Measurements from ENCODE around the gene SASH1.
"Not testable (repeated sequence)": the region's sequence is repeated elsewhere in the genome, so short reads cannot be mapped to it uniquely, and the experiment has no call there.

SASH1 gene

DNA sequence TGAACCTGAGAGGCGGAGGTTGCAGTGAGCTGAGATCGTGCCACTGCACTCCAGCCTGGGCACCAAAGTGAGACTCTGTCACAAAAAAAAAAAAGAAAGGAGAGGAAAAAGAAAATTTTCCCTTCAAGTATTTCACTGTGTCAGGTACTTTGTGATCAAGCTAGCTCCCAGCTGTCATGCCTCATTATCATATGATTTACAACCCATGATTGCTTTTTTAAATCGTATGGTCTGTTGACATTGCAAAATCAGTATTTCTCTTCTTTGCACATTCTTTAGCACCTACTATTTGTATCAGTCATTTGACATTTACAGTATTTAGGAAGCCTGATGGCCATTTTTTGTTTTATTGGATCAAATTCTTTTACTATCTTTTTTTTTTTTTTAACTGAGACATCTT, 22.4 kb downstream of the SASH1 start:
- DNase-seq (ENCODE audit: low read depth): no peak

DNA sequence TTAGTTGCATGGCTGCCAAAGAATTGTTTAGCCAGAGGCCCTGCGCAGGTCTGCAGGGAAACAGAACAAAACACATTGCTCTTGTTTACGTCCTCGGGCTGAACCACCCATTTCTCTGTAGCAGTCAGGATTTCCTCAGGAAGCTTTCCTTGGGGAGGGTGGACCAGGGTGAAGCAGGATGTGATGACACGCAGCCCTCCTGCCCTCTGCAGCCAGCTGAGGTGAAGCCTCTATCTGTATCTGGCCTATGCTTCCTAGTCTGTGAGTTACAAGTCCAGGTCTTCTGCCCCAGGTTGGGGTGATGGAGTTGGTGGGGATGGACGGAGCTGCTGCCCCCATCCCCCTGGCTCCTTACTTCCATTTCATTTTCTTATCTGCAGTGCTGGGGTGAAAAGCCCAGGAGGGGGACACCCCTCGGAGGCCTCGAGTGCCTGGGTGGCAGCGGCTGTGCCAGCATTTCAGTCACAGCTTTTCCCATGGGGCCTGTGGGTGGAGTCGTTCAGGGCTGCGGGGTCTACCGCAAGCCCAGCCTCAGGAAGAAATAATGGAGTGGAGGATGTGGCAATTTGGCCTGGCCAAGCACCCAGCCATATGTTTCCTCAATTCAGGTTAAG, 24.9 kb downstream of the SASH1 start:
- DNase-seq (ENCODE audit: low read depth): peak; percentile 76

DNA sequence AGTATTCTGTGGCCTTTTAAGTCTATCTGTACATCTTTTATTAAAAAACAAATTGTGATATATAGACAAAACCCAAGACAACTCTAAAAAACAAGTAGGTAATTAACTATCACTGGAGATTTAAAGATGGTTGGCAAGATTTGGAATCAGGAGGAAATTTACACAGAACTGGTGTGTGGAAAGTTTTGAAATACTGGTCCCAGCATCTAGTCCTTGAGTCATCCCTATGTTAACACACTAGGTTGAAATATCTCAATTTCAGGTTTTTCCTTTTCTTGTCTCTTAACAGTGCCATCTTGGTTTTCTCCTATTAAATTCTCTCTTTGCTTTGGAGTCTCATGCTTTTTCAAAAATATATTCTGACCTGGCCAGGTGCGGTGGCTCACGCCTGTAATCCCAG, 27.5 kb downstream of the SASH1 start:
- peak; percentile 26 for DNase-seq (ENCODE audit: low read depth)

DNA sequence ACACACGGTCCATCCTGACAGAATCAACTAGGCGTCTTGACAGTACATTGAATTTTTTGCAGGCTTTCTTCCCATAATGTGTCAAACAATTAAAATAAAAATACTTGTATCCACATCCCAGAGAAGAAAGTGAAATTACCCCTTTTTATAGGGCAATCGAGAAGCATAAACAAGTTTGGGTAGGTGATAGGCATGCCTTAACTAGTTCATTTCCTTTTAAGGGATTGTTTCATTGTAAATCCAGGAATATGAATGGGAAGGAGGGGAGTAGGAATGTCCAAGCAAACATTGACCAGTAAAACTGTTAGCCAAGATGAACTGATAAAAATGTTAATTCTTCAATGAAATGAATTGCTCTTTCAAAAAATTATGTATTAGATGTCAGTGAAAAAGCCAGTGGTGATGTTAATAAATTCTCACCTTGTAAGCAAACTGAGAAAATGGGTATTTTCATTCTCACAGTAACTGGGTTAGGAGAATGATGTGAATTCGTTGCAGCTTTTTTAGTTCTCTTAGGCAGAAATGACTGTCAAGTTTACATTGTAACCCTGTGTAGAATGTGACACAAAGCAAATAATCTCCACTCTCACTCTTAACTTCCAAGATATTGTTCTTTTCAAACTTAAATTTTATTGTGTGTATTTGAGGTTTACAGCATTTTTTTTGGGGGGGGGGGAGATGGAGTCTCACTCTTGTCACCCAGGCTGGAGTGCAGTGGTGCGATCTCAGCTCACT, 31.6 kb downstream of the SASH1 start:
- no peak for DNase-seq (ENCODE audit: low read depth)

DNA sequence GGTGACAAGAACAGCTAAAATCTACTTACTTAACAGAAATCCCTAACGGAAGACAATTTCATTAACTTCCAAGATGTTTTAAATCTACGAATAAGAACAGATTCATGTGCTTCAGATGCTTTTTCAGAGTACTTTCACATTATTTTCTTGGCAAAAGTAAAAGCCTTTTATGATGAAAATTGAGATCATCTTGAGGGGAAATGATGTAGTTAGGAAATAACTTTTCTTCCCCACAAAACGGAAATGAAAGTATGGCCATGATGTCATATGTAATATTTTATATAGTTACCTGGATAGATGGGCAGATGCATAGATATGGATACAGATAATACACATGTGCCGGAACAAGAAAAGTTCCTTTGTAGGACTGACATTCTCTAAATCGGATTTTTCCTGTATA, 32.8 kb downstream of the SASH1 start:
- DNase-seq (ENCODE audit: low read depth): no peak

DNA sequence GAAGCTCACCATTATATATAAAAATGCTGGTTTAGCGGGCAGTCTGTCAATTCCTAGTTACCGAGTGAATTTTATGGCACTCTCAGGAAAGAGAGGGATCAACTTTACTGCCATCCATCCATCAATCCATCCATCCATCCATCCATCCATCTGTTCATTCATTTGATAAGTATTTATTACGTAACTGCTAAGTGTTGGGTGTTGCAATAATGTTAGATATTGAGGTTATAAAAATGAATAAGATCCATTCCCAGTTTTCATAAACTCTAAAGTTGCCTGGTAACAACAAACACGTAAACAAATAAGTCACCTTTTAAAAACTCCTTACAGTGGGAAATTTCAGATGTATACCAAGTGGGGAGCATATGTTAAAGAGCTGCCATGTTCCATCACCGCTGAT, 36.8 kb downstream of the SASH1 start:
- DNase-seq (ENCODE audit: low read depth): peak; percentile 23

DNA sequence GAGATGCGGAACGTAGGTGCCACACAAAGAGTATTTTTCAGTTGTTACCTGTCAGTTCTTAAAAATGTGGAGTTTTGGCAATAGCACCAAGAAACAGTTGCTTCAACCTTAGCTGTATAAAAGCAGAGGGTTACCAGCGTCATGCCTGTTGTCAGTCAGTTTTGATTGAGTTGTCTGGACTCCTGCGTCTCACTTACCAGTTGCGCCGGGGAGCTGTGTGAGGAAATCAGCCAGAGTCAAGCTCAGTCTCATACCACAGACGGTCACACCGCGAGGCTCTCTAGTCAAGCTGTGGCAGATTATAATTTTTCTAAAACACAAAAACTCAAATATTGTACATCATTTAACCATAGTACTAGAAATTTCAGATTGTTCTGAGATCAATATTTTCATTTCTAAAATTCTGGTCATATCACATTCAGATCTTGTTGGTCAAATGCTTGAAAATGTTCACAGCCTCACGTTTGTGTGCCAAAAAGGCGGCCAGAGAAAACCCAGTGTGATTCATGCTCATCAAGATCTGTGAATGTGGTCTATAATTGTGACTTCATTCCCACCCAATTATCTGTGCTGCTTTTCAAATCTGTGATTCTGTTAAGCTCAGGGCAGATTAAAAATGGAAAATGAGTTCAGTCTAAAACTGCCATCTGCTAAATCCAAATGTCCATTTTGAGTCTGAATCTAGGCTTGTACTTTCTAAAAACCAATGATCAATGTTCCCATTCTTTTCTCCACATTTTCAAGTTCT, 37.5 kb downstream of the SASH1 start:
- no peak for DNase-seq (ENCODE audit: low read depth)

DNA sequence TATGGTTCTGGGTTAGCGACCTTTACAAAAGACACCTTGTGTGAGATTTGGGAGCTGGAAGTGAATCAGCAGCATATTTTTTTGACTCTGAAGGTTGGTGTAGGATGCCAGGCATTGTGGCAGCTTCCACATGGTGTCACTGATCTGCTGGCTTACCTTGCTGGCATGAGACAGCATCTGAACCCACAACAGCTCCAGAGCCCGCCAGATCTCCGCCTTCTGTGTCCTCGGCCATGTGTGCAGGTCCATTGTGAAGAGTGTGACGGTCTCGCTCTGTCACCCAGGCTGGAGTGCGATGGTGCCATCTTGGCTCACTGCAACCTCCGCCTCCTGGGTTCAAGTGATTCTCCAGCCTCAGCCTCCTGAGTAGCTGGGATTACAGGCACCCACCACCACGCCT, 39.4 kb downstream of the SASH1 start:
- not testable (repeated sequence) for DNase-seq (ENCODE audit: low read depth)

DNA sequence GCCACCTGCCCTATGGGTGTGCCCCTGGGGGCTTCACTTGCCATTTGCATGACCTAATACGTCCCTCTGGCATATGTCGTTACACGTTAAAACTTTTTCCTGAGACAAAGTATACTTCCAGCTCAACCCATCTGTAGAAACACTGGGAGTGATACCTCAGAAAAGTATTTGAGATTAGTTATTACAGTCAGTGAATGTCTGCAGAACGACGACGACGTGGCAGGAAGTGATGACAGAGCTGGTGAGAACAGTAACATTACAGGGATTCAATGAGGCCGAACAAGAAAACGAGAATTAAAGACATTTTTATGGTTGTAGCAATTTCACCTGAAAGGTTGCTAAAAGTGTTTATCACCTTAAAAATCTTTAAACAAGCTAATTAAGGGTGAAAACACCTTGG, 40.2 kb downstream of the SASH1 start:
- DNase-seq (ENCODE audit: low read depth): peak; percentile 31

DNA sequence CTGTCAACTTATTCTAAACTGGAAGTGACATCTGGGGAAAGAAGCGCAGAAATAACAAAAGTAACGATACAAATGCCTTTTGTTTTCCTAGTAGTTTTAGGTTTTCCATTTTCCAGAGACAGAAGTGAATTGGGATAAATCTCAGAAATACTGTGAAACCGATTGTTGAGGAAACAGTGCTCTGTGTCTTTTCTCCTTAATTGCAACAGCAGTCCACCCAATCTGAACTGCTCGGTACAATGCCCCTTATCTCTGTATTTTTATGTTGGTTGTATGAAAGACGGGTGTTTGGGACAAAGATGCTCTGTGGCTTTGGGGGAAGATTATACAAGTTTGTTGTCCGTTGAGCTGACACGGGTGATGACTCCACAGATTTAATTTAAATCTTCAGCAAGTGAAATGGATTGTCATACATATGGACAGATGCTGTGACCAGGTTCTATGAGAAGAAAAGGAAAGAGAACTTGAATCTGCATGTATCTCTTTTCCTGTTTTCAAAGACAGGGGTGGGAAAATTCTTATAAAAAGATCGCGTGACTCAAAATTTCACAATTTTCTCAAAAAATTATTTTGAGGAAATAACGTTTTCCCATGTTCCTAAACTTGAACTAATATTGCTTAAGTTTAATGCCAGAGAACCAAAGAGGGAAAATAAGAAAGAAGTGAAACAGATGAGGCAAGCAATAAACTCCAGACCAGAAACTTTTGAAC, 41.2 kb downstream of the SASH1 start:
- DNase-seq (ENCODE audit: low read depth): no peak

DNA sequence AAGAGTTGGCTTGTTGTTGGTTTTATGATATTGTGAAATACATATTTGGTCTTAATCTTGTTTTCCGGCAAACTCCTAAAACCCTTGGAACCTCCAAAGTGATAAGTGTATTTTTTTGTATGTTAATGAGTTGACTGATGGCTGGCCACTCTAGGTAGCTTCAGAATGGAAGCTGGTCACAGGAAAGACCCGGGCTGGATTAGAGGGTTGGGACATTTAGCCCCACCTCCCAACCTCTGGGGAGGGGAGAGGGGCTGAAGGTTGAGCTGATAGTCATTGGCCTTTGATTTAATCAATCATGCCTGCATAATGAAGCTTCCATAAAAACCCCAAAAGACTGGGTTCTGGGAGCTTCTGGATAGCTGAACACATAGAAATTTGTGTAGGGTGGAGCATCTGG, 42.7 kb downstream of the SASH1 start:
- DNase-seq (ENCODE audit: low read depth): no peak

DNA sequence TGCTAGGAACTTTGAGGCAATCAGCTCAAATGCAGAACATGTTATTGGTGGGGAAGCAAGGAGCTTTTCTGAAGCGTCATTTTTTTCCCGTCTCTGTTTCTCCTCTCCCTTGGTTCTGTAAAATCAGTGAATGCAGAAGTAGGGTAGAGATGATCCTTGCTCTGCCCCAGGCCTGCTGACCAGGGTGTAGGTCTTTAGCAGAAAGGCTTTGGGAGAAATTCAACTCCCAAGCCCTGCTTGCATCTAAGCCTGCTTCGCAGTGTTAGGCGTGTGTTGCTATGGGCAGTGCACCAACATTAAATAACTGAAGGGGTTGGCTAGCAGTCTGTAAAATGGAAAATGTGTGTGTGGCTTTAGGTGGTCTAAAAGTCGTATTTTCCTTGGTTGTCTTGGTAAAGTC, 45.9 kb downstream of the SASH1 start:
- DNase-seq (ENCODE audit: low read depth): no peak

DNA sequence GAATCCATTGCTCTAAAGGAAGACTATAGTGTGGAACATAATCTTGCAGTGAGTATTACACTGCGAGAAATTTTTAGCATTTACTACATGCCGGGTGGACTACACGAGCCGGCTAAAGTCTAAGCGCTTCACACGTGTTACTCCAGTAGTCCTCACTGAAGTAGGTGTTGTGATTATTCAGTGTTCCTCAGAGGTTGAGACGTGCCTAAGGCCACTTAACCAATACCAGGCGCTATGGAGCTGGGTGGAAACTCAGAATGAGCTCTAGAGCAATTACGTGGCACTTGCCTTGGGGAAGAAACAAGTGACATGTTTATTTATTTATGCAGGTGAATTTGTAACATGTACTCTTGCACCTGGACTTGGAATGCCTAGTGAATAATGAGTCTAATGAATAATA, 46.4 kb downstream of the SASH1 start:
- no peak for DNase-seq (ENCODE audit: low read depth)

DNA sequence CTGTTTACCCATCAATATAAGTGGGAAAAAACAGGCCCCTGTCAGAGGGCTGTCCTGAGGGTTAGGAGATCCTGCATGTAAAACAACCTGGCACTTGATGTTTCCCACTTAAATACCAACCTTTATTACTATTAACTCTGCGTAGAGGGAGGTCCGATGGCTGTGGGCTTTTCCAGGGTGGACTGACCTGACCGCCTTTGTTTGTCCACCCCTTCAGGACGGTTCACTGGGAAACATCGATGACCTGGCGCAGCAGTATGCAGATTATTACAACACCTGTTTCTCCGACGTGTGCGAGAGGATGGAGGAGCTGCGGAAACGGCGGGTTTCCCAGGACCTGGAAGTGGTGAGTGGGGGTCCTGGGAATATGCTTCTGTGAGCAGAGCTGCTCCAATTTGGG, 47.3 kb downstream of the SASH1 start:
- no peak for DNase-seq (ENCODE audit: low read depth)

DNA sequence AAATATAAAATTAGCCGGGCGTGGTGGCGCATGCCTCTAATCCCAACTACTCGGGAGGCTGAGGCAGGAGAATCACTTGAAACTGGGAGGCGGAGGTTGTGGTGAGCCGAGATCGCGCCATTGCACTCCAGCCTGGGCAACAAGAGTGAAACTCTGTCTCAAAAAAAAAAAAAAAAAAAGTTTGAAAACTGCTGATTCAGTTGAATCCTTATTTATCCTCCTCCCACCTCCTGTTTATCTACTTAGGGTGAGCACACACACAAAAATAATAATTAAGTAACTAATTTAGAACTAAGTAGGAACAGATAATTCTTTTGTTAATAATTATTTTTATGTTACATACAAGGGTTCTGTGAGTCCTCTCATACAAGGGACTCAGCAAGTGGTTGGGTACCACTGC, 49.5 kb downstream of the SASH1 start:
- not testable (repeated sequence) for DNase-seq (ENCODE audit: low read depth)

DNA sequence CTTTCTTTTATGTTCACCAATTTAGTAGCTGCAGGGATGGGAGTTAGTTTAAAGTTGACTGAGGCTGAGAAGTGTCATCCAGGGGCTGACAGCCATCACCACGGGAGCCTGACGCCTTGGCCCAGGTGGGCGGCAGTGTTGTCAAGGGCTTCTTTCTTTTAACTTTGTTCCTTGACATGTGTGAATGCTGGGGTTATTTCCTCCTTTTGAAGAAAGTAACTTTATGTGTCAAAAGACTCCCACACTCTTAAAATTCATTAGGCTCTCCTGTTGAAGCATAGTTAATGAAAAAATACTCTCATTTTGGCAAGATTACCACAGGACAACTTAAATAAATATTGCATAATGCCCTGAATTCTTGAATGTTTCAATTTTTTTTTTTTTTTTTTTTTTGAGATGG, 50.0 kb downstream of the SASH1 start:
- DNase-seq (ENCODE audit: low read depth): no peak

DNA sequence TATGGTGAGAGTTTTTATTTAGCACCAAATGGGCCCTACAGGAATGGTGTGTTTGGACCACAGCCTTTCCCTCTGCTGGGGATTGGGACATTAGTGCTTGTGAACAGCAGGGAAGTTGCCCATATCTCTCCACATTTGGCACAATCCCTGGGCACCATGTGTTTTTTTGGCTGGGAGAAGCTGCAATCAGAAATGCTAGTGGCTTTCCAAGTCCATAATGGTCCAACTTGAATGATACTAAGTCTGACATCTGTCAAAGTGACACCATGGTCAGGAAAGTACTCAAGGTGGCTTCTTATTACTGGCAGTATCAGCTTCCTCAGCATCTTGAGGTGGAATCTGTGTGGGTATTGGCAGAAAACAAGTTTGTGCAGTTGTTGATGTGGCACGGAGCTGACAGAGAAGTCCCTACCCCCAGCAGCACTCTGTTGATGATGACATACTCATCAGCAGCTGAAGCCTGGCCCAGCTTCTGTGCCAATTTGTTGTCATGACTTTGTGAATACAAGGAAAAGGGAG, 53.0 kb downstream of the SASH1 start:
- DNase-seq (ENCODE audit: low read depth): no peak

DNA sequence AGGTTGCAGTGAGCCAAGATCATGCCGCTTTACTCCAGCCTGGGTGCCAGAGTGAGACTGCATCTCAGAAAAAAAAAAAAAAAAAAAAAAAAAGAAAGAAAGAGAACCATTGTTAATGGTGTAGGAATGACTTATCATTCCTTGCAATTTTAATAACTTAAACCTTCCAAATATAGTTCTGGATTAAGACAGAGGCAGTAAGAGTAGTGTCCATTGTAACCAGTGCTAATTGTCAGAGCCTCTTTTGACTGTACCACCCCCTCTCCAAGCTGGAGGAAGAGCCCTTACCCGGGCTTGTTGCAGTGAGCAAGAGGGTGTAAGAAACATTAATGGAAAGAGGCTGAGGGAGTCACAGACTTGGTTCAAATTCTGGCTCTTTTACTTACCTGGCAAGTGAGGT, 53.8 kb downstream of the SASH1 start:
- DNase-seq (ENCODE audit: low read depth): no peak

DNA sequence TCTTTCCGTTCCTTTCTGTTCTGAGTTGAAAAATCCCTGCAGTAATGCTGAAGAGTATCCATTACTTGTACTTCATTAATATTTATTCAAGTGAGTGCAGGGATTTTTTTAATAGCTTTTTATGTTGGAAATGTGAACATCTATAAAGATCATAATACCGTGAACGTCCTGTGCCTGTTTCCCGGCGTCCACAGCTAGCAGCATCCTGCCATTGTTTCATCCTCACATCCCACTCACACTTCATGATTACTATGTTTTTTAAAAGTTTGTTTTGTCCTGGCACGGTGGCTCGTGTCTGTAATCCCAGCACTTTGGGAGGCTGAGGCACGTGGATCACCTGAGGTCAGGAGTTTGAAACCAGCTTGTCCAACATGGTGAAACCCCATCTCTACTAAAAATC, 54.3 kb downstream of the SASH1 start:
- no peak for DNase-seq (ENCODE audit: low read depth)

DNA sequence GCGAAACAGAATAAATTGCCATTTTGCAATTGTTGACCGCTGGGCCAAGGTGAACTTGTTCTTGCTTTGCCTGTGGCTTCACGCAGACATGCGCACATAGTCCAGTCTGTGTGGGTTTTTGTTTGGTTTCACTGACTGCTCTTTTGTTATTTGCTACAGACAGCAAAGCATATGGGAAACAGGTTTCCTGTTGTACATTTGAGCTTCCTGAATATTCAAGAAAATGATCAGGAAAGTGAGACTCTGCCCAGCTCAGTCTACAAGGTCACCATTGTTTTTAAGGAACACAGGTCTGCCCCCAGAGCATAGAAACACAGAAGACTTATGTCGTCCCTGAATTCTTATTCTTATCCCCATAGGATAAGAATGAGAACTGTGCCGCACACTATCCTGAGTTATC, 55.6 kb downstream of the SASH1 start:
- DNase-seq (ENCODE audit: low read depth): no peak

DNA sequence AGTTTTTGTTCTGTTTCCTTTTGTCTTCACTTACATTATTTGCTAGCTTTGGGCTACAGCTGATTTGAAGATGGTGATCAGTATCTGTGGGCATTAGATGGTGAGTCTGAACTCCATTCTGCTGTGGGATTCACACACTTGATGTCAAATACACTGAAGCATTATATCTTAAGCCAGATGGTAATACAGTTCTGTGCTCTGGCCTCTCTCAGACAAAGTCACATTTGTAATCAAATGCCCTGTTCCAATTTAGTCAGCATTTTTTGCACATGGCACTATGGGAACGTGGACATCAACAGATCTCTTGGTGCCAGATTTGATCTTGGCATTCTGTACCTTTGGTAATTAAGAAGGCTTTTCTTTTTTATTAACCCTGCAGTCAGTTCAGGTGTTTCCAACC, 56.0 kb downstream of the SASH1 start:
- DNase-seq (ENCODE audit: low read depth): no peak

DNA sequence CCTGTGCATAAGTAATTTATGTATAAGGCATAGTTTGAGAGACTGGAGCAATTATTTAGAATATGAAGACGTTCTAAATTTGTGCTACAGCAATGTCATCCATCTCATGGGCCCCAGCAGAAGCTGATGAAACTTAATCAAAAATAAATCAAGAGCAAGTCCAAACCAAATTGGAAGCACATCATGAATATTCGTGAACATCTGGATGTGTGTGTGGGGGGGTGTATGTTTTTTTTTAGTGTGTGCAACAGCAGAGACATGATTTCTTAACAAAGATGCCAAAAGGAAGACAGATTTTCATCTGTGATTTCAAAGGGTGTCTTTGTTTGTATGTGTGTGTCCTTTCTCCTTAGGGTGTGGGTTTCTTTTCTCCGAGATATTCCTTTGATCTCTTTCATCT, 58.9 kb downstream of the SASH1 start:
- DNase-seq (ENCODE audit: low read depth): no peak

Measured in amniotic epithelial cell (primary cell).